HepG2 (cell line): ENCODE results near the gene SORD. TPM values are rescaled to one million over a fixed set of nuclear protein-coding genes. Genes with fewer than 3 reads are reported as not detected.
A peak's percentile ranks its signal among the peaks of the same experiment; 100 is the strongest.

Experiments
- CC2D1A ChIP-seq: sonication (generic); formaldehyde crosslinking; IDR thresholded peaks from 2 replicates; pipeline ENCODE4 v1.8.1; 2023; ENCODE audit warnings: mild to moderate bottlenecking, missing genetic modification reagents
- CREB1 ChIP-seq, 2 experiments: fragments of 450-650 bp in 1 of 2; IDR thresholded peaks; 2 replicates each; pipeline ENCODE4 v1.6.1; 2016 to 2017; ENCODE audit warnings: control low read depth in 1 of 2, mild to moderate bottlenecking in 1 of 2, missing compliant biosample characterization in 1 of 2, missing genetic modification characterization in 1 of 2
- ELF4 ChIP-seq: sonication (generic); formaldehyde crosslinking; IDR thresholded peaks from 2 replicates; pipeline ENCODE4 v1.5.0; 2020; ENCODE audit warnings: missing genetic modification reagents, mild to moderate bottlenecking, moderate library complexity, borderline replicate concordance
- GTF2F1 ChIP-seq: fragments of 150-350 bp; IDR thresholded peaks from 2 replicates; pipeline ENCODE4 v1.6.1; 2014; ENCODE audit warnings: low read length
- HNF4G ChIP-seq, 2 experiments: sonication (generic) in 1 of 2; formaldehyde crosslinking in 1 of 2; IDR thresholded peaks; 2 replicates each; pipeline versions ENCODE4 v1.4.0 to v1.6.1; 2011 to 2020; ENCODE audit warnings: borderline replicate concordance in 2 of 2, low read depth in 2 of 2, mild to moderate bottlenecking in 2 of 2, low read length in 1 of 2, missing genetic modification reagents in 1 of 2, moderate library complexity in 1 of 2
- MZF1 ChIP-seq: sonication (generic); formaldehyde crosslinking; IDR thresholded peaks from 2 replicates; pipeline ENCODE4 v1.8.1; 2023; ENCODE audit warnings: mild to moderate bottlenecking, missing genetic modification reagents, borderline replicate concordance
- NRL ChIP-seq: sonication (generic); formaldehyde crosslinking; IDR thresholded peaks from 2 replicates; pipeline ENCODE4 v1.5.0; 2020; ENCODE audit warnings: missing genetic modification reagents, mild to moderate bottlenecking, moderate library complexity, borderline replicate concordance
- PBX3 ChIP-seq: sonication (generic); formaldehyde crosslinking; IDR thresholded peaks from 2 replicates; pipeline ENCODE4 v1.8.1; 2023; ENCODE audit warnings: missing genetic modification reagents, inconsistent platforms, borderline replicate concordance
- POLR2AphosphoS5 ChIP-seq: IDR thresholded peaks from 2 replicates; pipeline ENCODE4 v1.6.1; 2012; ENCODE audit warnings: low read depth, low read length
- SAP130 ChIP-seq: IDR thresholded peaks from 2 replicates; pipeline ENCODE4 v1.6.1; 2016; ENCODE audit warnings: low read depth
- SMC3 ChIP-seq: IDR thresholded peaks from 2 replicates; pipeline ENCODE4 v1.6.1; 2011; ENCODE audit warnings: low read length, improper control_type of control experiment
- SOX13 ChIP-seq, 3 experiments: fragments of 450-650 bp in 1 of 3; sonication (generic) in 1 of 3; formaldehyde crosslinking in 1 of 3; IDR thresholded peaks in 2 of 3; conservative IDR thresholded peaks in 1 of 3; 2 replicates each; pipeline versions ENCODE4 v1.5.0 to v1.6.1; 2016 to 2020; ENCODE audit warnings: antibody characterized with exemption in 1 of 3, mild to moderate bottlenecking in 1 of 3, missing compliant biosample characterization in 1 of 3, missing genetic modification reagents in 1 of 3, moderate library complexity in 1 of 3
- TOE1 ChIP-seq: sonication (generic); formaldehyde crosslinking; IDR thresholded peaks from 2 replicates; pipeline ENCODE4 v1.4.0; 2020; ENCODE audit warnings: mild to moderate bottlenecking, missing genetic modification reagents
- ZBTB7A ChIP-seq: sonication (generic); formaldehyde crosslinking; IDR thresholded peaks from 2 replicates; pipeline ENCODE4 v1.8.0; 2022; ENCODE audit warnings: mild to moderate bottlenecking, missing genetic modification reagents
- ZIK1 ChIP-seq: sonication (generic); formaldehyde crosslinking; IDR thresholded peaks from 2 replicates; pipeline ENCODE4 v1.5.0; 2020; ENCODE audit warnings: mild to moderate bottlenecking, low read depth, missing genetic modification reagents, borderline replicate concordance
- ZNF101 ChIP-seq: sonication (generic); formaldehyde crosslinking; IDR thresholded peaks from 2 replicates; pipeline ENCODE4 v1.4.0; 2020; ENCODE audit warnings: mild to moderate bottlenecking, low read depth, missing genetic modification reagents, borderline replicate concordance
- ZNF3 ChIP-seq: IDR thresholded peaks from 2 replicates; pipeline ENCODE4 v1.7.0; 2017; ENCODE audit warnings: inconsistent platforms
- ZNF414 ChIP-seq: sonication (generic); formaldehyde crosslinking; IDR thresholded peaks from 2 replicates; pipeline ENCODE4 v1.5.0; 2020; ENCODE audit warnings: missing genetic modification reagents
- ZNF503 ChIP-seq: sonication (generic); formaldehyde crosslinking; IDR thresholded peaks from 2 replicates; pipeline ENCODE4 v1.4.0; 2020; ENCODE audit warnings: missing genetic modification reagents
- ZNF839 ChIP-seq: sonication (generic); formaldehyde crosslinking; IDR thresholded peaks from 2 replicates; pipeline ENCODE4 v1.4.0; 2020; ENCODE audit warnings: missing genetic modification reagents, mild to moderate bottlenecking, borderline replicate concordance
- ZNF879 ChIP-seq: sonication (generic); formaldehyde crosslinking; IDR thresholded peaks from 2 replicates; pipeline ENCODE4 v1.8.1; 2023; ENCODE audit warnings: missing genetic modification reagents
- ZSCAN20 ChIP-seq: sonication (generic); formaldehyde crosslinking; IDR thresholded peaks from 2 replicates; pipeline ENCODE4 v1.4.0; 2020; ENCODE audit warnings: missing genetic modification reagents, mild to moderate bottlenecking, borderline replicate concordance
- polyA plus RNA-seq, 8 experiments: library from polyadenylated mRNA; depleted of rRNA in 3 of 8; stranded (reverse) in 7 of 8; unstranded in 1 of 8; fragments of >200 nt; fragmentation: Illumina TruSeq in 4 of 8; extraction: Trizol in 4 of 8; gene quantifications; 2 replicates each; pipeline versions ENCODE4 v1.2.1 to v1.2.3, GENCODE V29; 2011 to 2016; ENCODE audit warnings: low read depth in 4 of 8, missing spikeins in 1 of 8, mixed read lengths in 1 of 8; ENCODE audit not compliant: insufficient read depth in 1 of 8
- total RNA-seq, 5 experiments: library from RNA; depleted of rRNA; stranded (reverse); fragments of >200 nt; fragmentation: Illumina TruSeq; extraction: Trizol; gene quantifications; 2 replicates each; pipeline ENCODE4 v1.2.3, GENCODE V29; 2016; ENCODE audit warnings: low read depth in 1 of 5
- TF ChIP-seq, protein P1 (sequence below): sonication (generic); formaldehyde crosslinking; IDR thresholded peaks from 2 replicates; pipeline ENCODE4 v1.8.1; 2023; ENCODE audit warnings: mild to moderate bottlenecking, missing genetic modification reagents, borderline replicate concordance

SORD gene
- total and polyA plus RNA-seq, 2 of the 13 experiments (the other 11 are each of a cell fraction or from before 2014, with no cell fraction given) = 59.1 to 95.3 TPM

GRCh38 chr15:45022871-45023658, at the start of gene SORD (continued):
- peak; percentile 39; the same call in 1 of the 2 replicates for TF ChIP-seq ZNF879 (CRISPR knock-in tag)
- no peak for TF ChIP-seq TOE1 (CRISPR knock-in tag)
- TF ChIP-seq PBX3 (CRISPR knock-in tag) = no peak
- no peak for TF ChIP-seq ZNF503 (CRISPR knock-in tag)
- peak; percentile 93 for TF ChIP-seq POLR2AphosphoS5
- TF ChIP-seq NRL (CRISPR knock-in tag) = peak; percentile 88
- TF ChIP-seq ZSCAN20 = no peak
- TF ChIP-seq ELF4 (CRISPR knock-in tag) = no peak
- no peak for TF ChIP-seq ZIK1 (CRISPR knock-in tag)
- 0 out of 2 replicates have a peak, but pooled peaks have one; percentile 75 for TF ChIP-seq MZF1 (CRISPR knock-in tag)
- TF ChIP-seq ZNF414 (CRISPR knock-in tag) = no peak
- no peak for TF ChIP-seq ZNF3 (CRISPR knock-in tag)
- TF ChIP-seq HNF4G (IDR thresholded peaks at IDR 0.05; ENCODE audit: borderline replicate concordance, low read depth, low read length) = no peak
- no peak for TF ChIP-seq HNF4G (CRISPR knock-in tag; IDR thresholded peaks at IDR 0.05; ENCODE audit: borderline replicate concordance, low read depth)
- TF ChIP-seq ZNF101 (CRISPR knock-in tag) = no peak
- TF ChIP-seq SMC3 = no peak
- TF ChIP-seq, protein P1, sequence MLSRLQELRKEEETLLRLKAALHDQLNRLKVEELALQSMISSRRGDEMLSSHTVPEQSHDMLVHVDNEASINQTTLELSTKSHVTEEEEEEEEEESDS (CRISPR knock-in tag) = peak; percentile 54; the same call in 1 of the 2 replicates
- peak; percentile 85; the same call in 1 of the 2 replicates for TF ChIP-seq ZBTB7A (CRISPR knock-in tag)
- TF ChIP-seq SAP130 (CRISPR knock-in tag) = peak; percentile 83
- no peak for TF ChIP-seq ZNF839 (CRISPR knock-in tag)
- no peak for TF ChIP-seq GTF2F1
- no peak for TF ChIP-seq SOX13 (IDR thresholded peaks at IDR 0.05)
- peak in 1 of 2 experiments; percentile 8; a peak in 1 of 4 replicates for TF ChIP-seq SOX13 (CRISPR knock-in tag; conservative IDR thresholded peaks at IDR 0.05 in 1 of 2, IDR thresholded peaks at IDR 0.05 in 1 of 2)
- no peak for TF ChIP-seq CC2D1A (CRISPR knock-in tag)
- TF ChIP-seq CREB1 (IDR thresholded peaks at IDR 0.05) = no peak
- TF ChIP-seq CREB1 (CRISPR knock-in tag; IDR thresholded peaks at IDR 0.05) = no peak
